Measurements from ENCODE around the gene HOOK2.

DNA sequence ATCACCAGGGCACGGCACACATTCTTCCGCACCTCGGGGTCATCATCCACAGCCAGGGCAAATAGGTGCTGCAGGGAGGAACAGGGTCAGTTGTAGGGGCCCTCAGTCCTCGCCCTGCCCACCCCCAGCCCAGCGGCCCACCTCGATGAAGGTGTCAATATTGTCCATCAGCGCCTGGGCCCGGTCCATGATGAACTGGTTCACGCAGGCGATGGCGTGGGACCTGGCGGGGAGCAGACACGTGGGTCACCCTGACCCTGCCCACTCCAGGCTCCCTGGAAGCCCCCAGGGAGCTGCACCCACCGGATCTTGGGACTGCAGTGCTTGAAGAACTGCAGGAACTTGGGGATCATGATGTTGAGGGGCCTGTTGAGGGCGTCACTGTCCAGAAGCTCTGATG lies 60.2 kb downstream of the HOOK2 start:
- TF ChIP-seq NFE2L2 (IDR thresholded peaks at IDR 0.05; ENCODE audit: low read length) (no peak), ZNF629 (CRISPR knock-in tag; conservative IDR thresholded peaks at IDR 0.05) (no peak), MXI1 (IDR thresholded peaks at IDR 0.05; ENCODE audit: borderline replicate concordance, low read depth, low read length) (no peak), KLF16 (CRISPR knock-in tag; IDR thresholded peaks at IDR 0.05) (no peak), ZNF670 (CRISPR knock-in tag; IDR thresholded peaks at IDR 0.05; ENCODE audit: borderline replicate concordance) (no peak), ZKSCAN8 (CRISPR knock-in tag; IDR thresholded peaks at IDR 0.05; ENCODE audit: borderline replicate concordance) (no peak)
- TF ChIP-seq, protein P1, sequence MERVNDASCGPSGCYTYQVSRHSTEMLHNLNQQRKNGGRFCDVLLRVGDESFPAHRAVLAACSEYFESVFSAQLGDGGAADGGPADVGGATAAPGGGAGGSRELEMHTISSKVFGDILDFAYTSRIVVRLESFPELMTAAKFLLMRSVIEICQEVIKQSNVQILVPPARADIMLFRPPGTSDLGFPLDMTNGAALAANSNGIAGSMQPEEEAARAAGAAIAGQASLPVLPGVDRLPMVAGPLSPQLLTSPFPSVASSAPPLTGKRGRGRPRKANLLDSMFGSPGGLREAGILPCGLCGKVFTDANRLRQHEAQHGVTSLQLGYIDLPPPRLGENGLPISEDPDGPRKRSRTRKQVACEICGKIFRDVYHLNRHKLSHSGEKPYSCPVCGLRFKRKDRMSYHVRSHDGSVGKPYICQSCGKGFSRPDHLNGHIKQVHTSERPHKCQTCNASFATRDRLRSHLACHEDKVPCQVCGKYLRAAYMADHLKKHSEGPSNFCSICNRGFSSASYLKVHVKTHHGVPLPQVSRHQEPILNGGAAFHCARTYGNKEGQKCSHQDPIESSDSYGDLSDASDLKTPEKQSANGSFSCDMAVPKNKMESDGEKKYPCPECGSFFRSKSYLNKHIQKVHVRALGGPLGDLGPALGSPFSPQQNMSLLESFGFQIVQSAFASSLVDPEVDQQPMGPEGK (CRISPR knock-in tag; IDR thresholded peaks at IDR 0.05), result no peak

Measured in HepG2 (cell line).